Activated T-cell treated with anti-CD3 and anti-CD28 coated beads, Interleukin-2, amount 50 U/mL, for 72 hours (primary cell): ENCODE data around the gene CCBE1. TPM values are rescaled to one million over a fixed set of nuclear protein-coding genes. Genes with fewer than 3 reads are reported as not detected.

ENCODE experiments used
- ATAC-seq, 2 donors: fragments of 150-1000 bp; cut with Tn5 transposase; replicated peaks in 1 of 2; 2 replicates each; pipeline ENCODE4 v1.10.0; 2021; ENCODE audit warnings: moderate library complexity in 2 of 2, mild to moderate bottlenecking in 1 of 2
- DNase-seq, 2 donors: peaks; one replicate each; pipeline ENCODE4 v3.0.0; 2021 to 2022; ENCODE audit warnings: mixed read lengths in 1 of 2
- H3K27ac Mint-ChIP-seq: one replicate; pipeline ENCODE4 v1.8.0; 2022; ENCODE audit warnings: mild to moderate bottlenecking, moderate library complexity, mixed read lengths
- H3K27me3 Mint-ChIP-seq: one replicate; pipeline ENCODE4 v1.8.0; 2022; ENCODE audit warnings: low read depth, mixed read lengths
- H3K36me3 Mint-ChIP-seq, 2 donors: one replicate each; pipeline ENCODE4 v1.8.0; 2022; ENCODE audit warnings: mixed read lengths in 2 of 2, mild to moderate bottlenecking in 1 of 2; ENCODE audit not compliant: insufficient read depth in 2 of 2
- H3K4me1 Mint-ChIP-seq: one replicate; pipeline ENCODE4 v1.8.0; 2022; ENCODE audit warnings: low read depth, mixed read lengths
- H3K4me3 Mint-ChIP-seq, 2 donors: one replicate each; pipeline ENCODE4 v1.8.0; 2022; ENCODE audit warnings: mild to moderate bottlenecking in 2 of 2, mixed read lengths in 2 of 2, moderate library complexity in 2 of 2
- H3K9me3 Mint-ChIP-seq, 2 donors: one replicate each; pipeline ENCODE4 v1.8.0; 2022; ENCODE audit warnings: mixed read lengths in 2 of 2
- total RNA-seq, 2 donors: library from RNA; stranded (reverse); gene quantifications; one replicate each; pipeline ENCODE4 v1.2.3, GENCODE V29; 2022

CCBE1 gene
- total RNA-seq, 2 donors from 2014 or later: 0.81 to 1.2 TPM

DNA sequence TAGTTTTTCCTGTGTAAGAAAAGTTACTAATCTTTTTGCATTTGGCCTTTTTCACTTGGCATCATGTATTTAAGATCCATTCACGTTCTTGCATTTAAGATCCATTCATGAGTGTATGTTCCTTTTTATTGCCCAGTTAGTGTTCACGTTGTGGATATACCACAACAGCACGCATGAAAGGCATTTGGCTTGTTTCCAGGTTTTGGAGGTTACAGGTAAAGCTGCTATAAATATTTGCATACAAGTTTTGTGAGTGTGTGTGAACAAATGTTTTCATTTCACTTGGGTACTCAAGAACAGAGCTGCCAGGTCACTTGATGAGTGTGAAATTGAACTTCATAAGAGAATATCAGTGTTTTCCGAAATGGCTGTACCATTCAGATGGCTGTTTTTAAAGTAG is 121.2 kb downstream of the CCBE1 start:
- Mint-ChIP-seq H3K27me3 (no peaks in the 10 kb centered on the region), H3K9me3 (no peaks in the 10 kb centered on the region), H3K27ac (no peak overlapping the region), H3K36me3 (no peaks in the 10 kb centered on the region), H3K4me1 (no peaks in the 10 kb centered on the region), H3K4me3 (no peak overlapping the region)
- no peak for ATAC-seq
- DNase-seq: no peak

DNA sequence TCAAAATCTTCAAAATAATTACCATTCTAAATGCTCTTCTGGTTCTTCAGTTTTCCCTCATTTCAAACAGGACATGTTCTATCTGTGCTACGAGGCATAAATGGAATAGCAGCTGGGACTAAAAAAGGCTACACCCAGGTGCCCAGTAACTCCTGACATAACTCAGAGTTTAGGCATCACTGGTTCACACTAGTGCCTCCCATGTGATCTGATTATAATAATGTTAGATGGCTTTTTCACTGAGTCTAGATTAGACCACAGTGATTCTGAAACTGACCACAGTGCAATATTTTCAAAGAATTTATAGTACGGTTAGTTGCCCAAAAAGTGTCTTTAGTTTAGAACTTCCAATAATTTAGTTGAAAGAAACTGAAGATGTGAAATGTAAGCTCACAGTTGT is 123.3 kb downstream of the CCBE1 start:
- Mint-ChIP-seq H3K4me1 (no peaks in the 10 kb centered on the region), H3K4me3 (no peak overlapping the region), H3K27ac (no peak overlapping the region), H3K27me3 (peaks cover 5% of the 10 kb centered on the region), H3K9me3 (no peaks in the 10 kb centered on the region), H3K36me3 (no peaks in the 10 kb centered on the region)
- ATAC-seq (no peak), DNase-seq (no peak)

DNA sequence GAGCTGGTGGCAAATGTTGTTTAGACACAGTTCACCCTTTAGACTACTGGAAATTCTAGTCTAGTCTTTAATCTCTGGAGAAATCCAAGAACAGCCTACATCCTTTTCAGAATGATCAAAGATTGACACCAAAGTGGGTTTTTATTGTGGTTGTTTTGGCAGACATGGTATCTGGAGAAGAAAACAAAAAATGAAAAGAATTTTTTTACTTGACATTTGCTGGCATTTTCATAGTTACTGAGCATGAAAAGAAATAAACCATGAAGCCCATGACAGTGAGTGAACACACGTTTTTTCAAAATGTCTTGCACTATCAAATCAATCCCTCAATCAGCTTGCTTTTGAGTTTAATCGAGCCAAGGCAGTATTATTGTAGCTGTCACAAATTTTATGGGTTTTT is 125.3 kb downstream of the CCBE1 start:
- Mint-ChIP-seq H3K4me3 (no peak overlapping the region), H3K27ac (no peak overlapping the region), H3K9me3 (no peaks in the 10 kb centered on the region), H3K4me1 (no peaks in the 10 kb centered on the region), H3K36me3 (no peaks in the 10 kb centered on the region), H3K27me3 (peaks cover 5% of the 10 kb centered on the region)
- no peak for ATAC-seq
- no peak for DNase-seq

DNA sequence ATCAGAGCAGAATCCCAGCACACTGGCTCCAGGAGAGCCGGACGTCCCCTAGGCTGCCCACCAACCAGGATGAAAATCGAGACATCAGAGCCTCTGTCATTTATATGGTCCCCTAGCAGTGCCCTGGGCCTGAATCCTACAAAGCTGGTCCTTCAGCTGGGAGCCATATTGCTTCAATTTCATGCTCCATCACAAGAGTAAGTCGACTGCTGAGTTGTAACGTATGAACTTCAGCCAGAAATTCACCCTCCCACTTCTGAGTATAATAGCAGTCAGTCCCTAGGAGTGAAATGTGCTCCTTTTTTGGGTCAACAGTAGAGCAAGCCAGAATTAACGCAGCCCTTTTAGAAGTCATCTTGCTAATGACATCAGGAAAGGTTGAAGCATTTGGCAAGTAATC is 126.4 kb downstream of the CCBE1 start:
- ATAC-seq: no peak
- H3K27ac Mint-ChIP-seq: no peak overlapping the region

DNA sequence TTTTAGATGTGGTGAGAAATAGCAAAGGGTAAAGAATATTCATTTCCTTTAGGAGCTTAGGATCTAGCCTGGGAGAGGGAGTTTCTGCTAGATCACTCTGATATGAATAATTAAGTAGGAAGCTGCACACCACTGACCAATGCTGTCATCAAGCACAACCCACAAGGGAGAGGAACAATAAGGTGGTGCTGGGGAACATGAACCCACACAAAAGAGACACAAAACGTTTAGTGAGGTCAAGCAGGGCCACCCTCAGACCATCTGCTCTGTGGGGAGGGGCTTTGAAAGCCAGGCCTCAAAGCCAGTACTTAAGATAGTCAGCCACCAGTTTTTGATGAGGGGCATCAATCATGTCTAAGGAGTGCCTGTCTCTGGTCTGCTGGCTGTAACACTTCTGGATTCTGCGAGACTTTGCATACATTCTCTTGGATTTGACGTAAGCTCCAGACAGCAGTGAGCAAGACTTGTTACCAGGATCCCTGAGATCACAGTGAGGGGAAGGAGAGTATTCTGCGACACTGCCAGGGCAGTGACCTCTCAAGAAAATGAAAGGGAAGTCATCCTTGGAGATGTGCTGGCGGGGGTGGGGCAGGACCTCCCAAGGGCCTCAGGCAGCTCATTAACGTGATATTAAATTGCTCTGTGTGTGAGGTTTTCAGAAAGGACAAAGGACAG is 127.0 kb downstream of the CCBE1 start:
- Mint-ChIP-seq H3K36me3 (no peaks in the 10 kb centered on the region), H3K4me3 (no peak overlapping the region), H3K27me3 (peaks cover 5% of the 10 kb centered on the region), H3K9me3 (no peaks in the 10 kb centered on the region), H3K4me1 (no peaks in the 10 kb centered on the region), H3K27ac (no peak overlapping the region)
- DNase-seq: no peak
- no peak for ATAC-seq

More for the DNA sequence above, 126.4 kb downstream of the CCBE1 start:
- H3K4me1 Mint-ChIP-seq: no peaks in the 10 kb centered on the region
- no peaks in the 10 kb centered on the region for H3K9me3 Mint-ChIP-seq
- H3K27me3 Mint-ChIP-seq: peaks cover 5% of the 10 kb centered on the region
- no peaks in the 10 kb centered on the region for H3K36me3 Mint-ChIP-seq
- no peak overlapping the region for H3K4me3 Mint-ChIP-seq
- no peak for DNase-seq

DNA sequence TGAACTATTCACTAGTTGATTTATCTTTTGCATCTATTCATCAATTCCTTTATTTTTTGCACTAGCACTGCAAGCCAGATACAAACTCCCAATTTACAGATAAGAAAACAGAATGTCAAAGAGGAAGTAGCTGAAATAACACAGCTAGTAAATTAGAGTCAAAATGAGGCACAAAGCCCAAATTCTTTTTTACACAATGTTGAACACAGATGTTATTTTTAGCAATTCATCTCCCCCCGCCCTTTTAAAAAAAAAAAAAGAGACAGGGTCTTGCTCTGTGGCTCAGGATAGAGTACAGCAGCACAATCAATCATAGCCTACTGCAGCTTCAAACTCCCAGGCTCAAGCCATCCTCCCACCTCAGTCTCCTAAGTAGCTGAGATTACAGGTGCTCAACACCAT is 127.8 kb downstream of the CCBE1 start:
- Mint-ChIP-seq H3K4me3 (no peak overlapping the region), H3K27me3 (peaks cover 5% of the 10 kb centered on the region), H3K27ac (no peak overlapping the region), H3K36me3 (no peaks in the 10 kb centered on the region), H3K9me3 (peaks cover 0 to 3% of the 10 kb centered on the region in 2 donors), H3K4me1 (no peaks in the 10 kb centered on the region)
- no peak for ATAC-seq
- no peak for DNase-seq

DNA sequence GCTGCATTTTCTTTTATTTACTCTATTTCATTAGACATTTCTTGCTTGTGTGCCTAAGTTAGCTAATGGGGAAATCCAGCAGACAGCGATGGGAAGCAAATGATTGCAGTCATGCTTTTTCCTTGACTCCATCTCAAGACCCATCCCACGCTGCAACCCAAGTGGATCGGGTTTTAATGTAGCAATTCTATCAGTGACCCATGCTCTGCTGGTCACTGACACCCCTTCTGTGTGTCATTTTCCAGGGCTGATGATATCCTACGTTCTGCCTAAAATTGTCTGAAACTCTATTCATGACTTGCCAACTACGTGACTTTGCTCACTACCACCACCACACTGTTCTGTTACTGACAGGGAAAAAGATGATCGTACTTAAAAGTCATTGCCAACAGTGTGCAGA is 129.8 kb downstream of the CCBE1 start:
- Mint-ChIP-seq H3K9me3 (peaks cover 0 to 3% of the 10 kb centered on the region in 2 donors), H3K4me3 (no peak overlapping the region), H3K36me3 (no peaks in the 10 kb centered on the region), H3K27me3 (peaks cover 5% of the 10 kb centered on the region), H3K4me1 (no peaks in the 10 kb centered on the region), H3K27ac (no peak overlapping the region)
- no peak for DNase-seq
- ATAC-seq: no peak

DNA sequence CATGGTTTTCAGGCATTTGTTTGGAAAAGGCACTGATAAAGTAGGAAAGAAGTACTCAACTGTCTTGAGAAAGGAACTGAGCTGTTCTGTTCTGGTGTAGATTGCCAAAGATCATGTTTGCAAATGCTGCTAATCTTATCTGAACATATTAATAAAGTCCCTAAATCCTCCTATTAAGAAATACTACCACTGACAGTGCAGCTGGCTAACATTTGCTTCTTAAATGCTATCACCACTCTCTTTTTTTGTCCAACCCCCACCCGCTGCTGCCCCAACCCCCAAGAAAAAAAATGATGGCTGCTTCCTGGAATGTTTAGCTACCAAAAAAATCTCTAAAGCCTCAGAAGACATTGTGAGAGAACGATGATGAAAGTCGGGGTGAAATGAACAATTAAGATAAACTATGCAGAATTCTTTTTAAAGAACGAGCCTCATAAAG is 130.7 kb downstream of the CCBE1 start:
- H3K27me3 Mint-ChIP-seq: peaks cover 5% of the 10 kb centered on the region
- no peak for ATAC-seq
- no peaks in the 10 kb centered on the region for H3K36me3 Mint-ChIP-seq
- H3K27ac Mint-ChIP-seq: no peak overlapping the region
- DNase-seq: no peak
- H3K4me3 Mint-ChIP-seq: no peak overlapping the region
- no peaks in the 10 kb centered on the region for H3K4me1 Mint-ChIP-seq
- H3K9me3 Mint-ChIP-seq: peaks cover 0 to 3% of the 10 kb centered on the region in 2 donors

DNA sequence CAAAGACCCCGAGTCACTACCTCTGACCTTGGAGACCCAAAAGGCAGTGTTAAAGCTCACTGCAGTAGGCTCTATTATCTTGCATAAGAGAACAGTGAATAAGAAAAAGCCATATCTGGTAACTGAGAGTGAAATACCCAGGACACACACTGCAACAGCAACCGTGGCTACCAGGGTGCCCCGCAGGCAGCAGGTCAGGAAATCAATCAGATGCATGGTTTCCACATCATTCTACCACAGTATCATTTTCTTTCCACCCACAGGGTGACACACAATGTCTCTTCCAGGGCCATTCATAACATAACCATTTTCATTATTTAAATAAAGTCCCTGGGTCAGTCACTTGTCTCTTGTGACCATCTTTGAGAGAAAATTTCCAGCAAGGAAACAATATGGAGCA is 131.3 kb downstream of the CCBE1 start:
- no peak for ATAC-seq
- Mint-ChIP-seq H3K4me1 (no peaks in the 10 kb centered on the region), H3K4me3 (no peak overlapping the region)

DNA sequence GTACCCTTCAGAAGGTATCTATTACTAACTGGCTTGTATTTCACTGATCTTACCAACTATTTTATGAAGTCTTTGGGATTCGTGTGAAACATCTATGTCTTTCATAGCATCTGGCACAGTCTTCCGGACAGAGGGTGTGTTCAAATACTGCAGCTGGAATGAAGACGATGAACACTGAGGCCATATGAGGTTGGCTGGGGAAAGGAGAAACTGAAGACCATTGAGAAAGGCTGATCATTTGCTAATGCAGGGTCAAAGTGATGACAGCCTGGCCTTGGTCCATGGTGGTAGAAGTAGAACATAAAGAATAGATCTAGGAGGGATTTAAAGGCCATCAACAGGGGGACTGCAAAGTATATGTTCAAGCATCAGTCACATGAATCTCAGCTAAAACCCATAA is 132.7 kb downstream of the CCBE1 start:
- no peak for ATAC-seq
- no peak overlapping the region for H3K27ac Mint-ChIP-seq
- H3K9me3 Mint-ChIP-seq: peaks cover 0 to 3% of the 10 kb centered on the region in 2 donors
- no peak for DNase-seq
- H3K4me3 Mint-ChIP-seq: no peak overlapping the region
- no peaks in the 10 kb centered on the region for H3K27me3 Mint-ChIP-seq
- H3K36me3 Mint-ChIP-seq: no peaks in the 10 kb centered on the region
- no peaks in the 10 kb centered on the region for H3K4me1 Mint-ChIP-seq

More for the DNA sequence above, 131.3 kb downstream of the CCBE1 start:
- no peak for DNase-seq
- Mint-ChIP-seq H3K36me3 (no peaks in the 10 kb centered on the region), H3K9me3 (peaks cover 0 to 3% of the 10 kb centered on the region in 2 donors), H3K27ac (no peak overlapping the region), H3K27me3 (peaks cover 5% of the 10 kb centered on the region)

DNA sequence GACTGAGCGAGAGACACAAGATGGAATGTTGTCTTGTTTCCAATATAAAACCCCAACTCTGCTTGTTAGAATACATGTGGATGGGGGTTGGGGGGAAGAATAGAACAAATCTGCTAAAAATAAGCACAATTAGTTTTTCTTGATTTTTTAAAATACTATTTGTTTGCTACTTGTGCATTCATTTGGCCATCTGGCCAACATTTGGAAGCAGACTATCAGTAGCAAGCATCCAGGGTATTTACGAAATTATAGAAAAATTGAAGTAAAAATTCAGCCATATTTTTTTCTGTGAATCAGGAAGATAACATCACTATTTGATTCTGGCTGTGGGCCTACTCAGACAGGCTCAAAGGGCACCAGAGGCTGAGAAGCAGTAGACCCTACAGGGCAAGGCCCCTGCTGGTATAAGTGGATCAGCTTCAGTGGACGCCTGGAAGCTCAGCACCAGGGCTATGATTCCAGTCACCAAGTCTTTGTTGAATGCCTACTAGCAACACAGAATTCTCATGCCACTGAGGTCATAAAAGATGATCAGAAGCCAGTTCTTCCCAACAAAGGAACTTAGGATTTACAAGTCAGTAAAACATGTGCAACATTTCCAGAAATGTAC is 133.9 kb downstream of the CCBE1 start:
- Mint-ChIP-seq H3K36me3 (no peaks in the 10 kb centered on the region), H3K4me3 (no peak overlapping the region), H3K27me3 (no peaks in the 10 kb centered on the region), H3K4me1 (no peaks in the 10 kb centered on the region), H3K9me3 (peaks cover 0 to 3% of the 10 kb centered on the region in 2 donors), H3K27ac (no peak overlapping the region)
- DNase-seq (no peak), ATAC-seq (no peak)

DNA sequence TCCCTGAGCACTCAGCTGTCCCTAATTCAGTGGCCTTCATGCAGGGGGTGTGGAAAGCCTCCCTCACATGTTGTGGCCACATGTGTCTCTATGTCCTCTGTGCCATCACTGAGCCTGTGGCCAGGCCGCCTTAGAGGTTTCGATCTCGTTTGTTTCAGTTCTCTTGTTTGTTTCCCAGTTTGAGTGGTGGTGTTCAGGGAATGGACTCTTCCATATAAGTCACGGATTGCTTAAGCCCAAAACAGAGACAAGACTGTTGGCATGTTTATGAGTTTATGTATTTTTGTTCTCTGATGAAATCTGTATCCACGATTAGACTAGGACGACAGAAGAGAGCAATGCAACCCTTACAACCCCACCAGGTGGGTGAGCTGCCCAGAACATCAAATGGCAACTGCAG is 134.5 kb downstream of the CCBE1 start:
- peaks cover 0 to 3% of the 10 kb centered on the region in 2 donors for H3K9me3 Mint-ChIP-seq
- H3K4me3 Mint-ChIP-seq: no peak overlapping the region
- H3K27me3 Mint-ChIP-seq: no peaks in the 10 kb centered on the region

DNA sequence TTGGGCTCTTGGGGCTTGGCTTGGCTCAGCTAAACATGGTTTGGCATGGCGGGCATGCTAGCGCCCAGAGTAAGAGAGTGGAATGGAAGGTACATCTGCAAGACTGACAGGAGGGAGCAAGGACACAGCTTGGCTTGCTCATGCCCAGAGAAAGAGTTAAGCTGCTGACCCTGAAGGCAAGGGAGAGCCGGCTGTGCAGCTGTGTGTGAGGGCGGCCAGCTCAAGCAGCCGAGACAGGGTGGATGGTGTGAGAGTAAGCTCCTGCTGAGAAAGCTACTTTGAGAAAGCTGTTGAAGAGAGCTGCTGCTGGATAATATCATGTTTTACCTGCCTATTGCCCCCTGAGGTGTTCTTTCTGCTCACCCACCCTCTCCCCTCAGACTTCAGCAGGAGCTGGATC is 135.6 kb downstream of the CCBE1 start:
- Mint-ChIP-seq H3K4me1 (no peaks in the 10 kb centered on the region), H3K27ac (no peak overlapping the region), H3K36me3 (no peaks in the 10 kb centered on the region), H3K4me3 (no peak overlapping the region), H3K27me3 (no peaks in the 10 kb centered on the region), H3K9me3 (peaks cover 0 to 3% of the 10 kb centered on the region in 2 donors)
- ATAC-seq (no peak), DNase-seq (no peak)

More for the DNA sequence above, 134.5 kb downstream of the CCBE1 start:
- ATAC-seq (no peak), DNase-seq (no peak)
- Mint-ChIP-seq H3K36me3 (no peaks in the 10 kb centered on the region), H3K4me1 (no peaks in the 10 kb centered on the region), H3K27ac (no peak overlapping the region)

DNA sequence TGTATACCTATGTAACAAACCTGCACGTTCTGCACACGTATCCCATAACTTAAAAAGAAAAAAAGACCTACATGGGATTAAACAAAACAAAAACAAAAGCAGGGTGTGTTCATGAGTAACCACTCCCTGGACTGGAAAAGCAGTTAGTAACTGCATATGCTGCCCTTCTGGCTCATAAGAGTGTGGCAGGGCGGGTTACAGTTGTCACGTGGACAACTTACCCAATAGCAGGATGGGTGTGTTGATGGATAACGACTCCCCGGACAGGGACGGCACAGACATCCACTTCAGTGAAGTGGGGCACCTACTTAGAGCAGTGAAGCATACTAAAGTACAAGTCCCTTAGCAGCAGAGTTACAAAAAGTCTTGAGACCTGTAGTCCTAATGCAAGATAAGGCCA is 136.7 kb downstream of the CCBE1 start:
- ATAC-seq (no peak), DNase-seq (no peak)
- no peaks in the 10 kb centered on the region for H3K27me3 Mint-ChIP-seq
- no peaks in the 10 kb centered on the region for H3K36me3 Mint-ChIP-seq
- no peak overlapping the region for H3K4me3 Mint-ChIP-seq
- H3K27ac Mint-ChIP-seq: no peak overlapping the region
- H3K9me3 Mint-ChIP-seq: peaks cover 0 to 3% of the 10 kb centered on the region in 2 donors
- no peaks in the 10 kb centered on the region for H3K4me1 Mint-ChIP-seq
